Measurements from ENCODE around the gene MTSS2. TPM values are rescaled to one million over a fixed set of nuclear protein-coding genes. Genes with fewer than 3 reads are reported as not detected.

MTSS2 gene
- total and polyA plus RNA-seq, 2 of the 4 experiments (the other 2 are of a cell fraction) = 9.1 to 86.2 TPM

DNA sequence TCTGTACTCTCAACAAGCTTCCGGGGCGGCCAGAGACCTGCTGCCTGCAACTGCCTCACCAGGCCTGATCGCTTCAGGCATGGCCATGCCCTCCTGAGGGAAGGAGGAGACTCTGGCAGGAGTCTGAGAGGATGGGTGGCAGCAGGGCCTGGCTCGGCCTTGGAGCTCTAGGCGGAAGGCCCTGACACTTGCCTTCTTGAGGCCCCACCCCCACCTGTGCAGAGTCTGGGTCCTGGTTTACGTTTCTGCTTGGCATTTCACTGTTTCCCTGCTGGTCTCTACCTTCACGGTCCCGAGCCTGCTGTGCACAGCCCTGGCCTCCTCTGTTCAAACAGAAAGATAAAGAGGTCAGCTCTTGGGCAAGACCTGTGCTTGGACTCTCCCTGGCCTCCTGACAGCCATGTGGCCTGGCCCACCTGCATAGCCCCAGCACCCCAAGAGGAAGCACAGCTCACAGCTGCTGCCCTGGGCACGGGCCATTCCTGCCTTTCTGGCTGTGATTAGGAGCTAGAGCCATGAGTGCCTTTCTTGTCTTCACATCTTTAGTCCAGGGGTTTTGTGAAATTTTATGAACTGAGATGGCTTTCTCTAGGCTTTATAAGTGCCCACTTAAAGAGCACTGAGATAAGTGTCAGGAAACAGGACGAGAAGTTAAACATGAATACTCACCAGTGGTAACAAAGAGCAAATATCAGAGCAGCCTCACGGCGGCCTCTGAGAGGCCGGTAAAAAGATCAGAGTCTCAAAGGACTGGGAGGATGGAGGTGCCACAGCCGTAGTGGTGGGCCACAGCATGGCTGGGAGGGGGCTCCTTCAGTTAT lies 25.6 kb upstream of the MTSS2 start:
- H3K9me3 ChIP-seq (ENCODE audit: control insufficient read depth, insufficient read depth, low read length) = no peaks in the 10 kb centered on the region
- H2AK9ac ChIP-seq (replicated peaks; ENCODE audit: low read depth, low read length, poor library complexity) = peak overlapping the region; percentile 59
- CTCF ChIA-PET = no interaction called here
- in situ Hi-C loops (cut with MboI; ENCODE audit: low sequenced_read_pairs) (no loop called here), intact Hi-C loops (cut with micrococcal nuclease) (no loop called here), dilution Hi-C loops (cut with HindIII; ENCODE audit: low sequenced_read_pairs, unreplicated experiment) (no loop called here)
- peak overlapping the region; percentile 12; the same call in 1 of the 2 replicates for H2BK20ac ChIP-seq (ENCODE audit: low read depth, low read length)
- peaks cover 37% of the 10 kb centered on the region for H3K9me1 ChIP-seq (ENCODE audit: insufficient read depth, low read length)
- peak overlapping the region; percentile 13; the same call in 1 of the 2 replicates for H3K4ac ChIP-seq (ENCODE audit: low read depth, low read length)
- no peak overlapping the region for H2BK5ac ChIP-seq (ENCODE audit: low read depth, low read length, poor library complexity, severe bottlenecking)
- H2AFZ ChIP-seq (replicated peaks; ENCODE audit: low read length, poor library complexity) = no peak overlapping the region
- no peaks in the 10 kb centered on the region for H3K27me3 ChIP-seq (ENCODE audit: control insufficient read depth, insufficient read depth, low read length)
- H3K23ac ChIP-seq (ENCODE audit: low read depth, low read length) = no peak overlapping the region
- H4K91ac ChIP-seq (ENCODE audit: insufficient read depth, low read depth, low read length) = peak overlapping the region; percentile 4; the same call in 1 of the 2 replicates
- no peaks in the 10 kb centered on the region for H4K20me1 ChIP-seq (ENCODE audit: insufficient read depth, low read length)
- no peak overlapping the region for H3K27ac ChIP-seq (ENCODE audit: insufficient read depth, low read length)
- peak overlapping the region; percentile 18 for H2AK5ac ChIP-seq (ENCODE audit: low read depth, low read length)
- BruUV-seq (replicated peaks) = no TSS peak
- ATAC-seq (ENCODE audit: low read depth) (no peak), DNase-seq (no peak)
- no peak overlapping the region for H3K4me3 ChIP-seq (ENCODE audit: insufficient read depth, low read depth, low read length)
- H3K18ac ChIP-seq (ENCODE audit: low read depth, low read length) = no peak overlapping the region
- no peak overlapping the region; the same call in 1 of the 2 replicates for H3K14ac ChIP-seq (replicated peaks; ENCODE audit: low read depth, low read length)
- POLR2A ChIA-PET (ENCODE audit: unreplicated experiment) = no interaction called here
- peak overlapping the region; percentile 4; the same call in 1 of the 2 replicates for H2BK120ac ChIP-seq (ENCODE audit: low read depth, low read length)
- peaks cover 9 to 49% of the 10 kb centered on the region in 2 experiments for H3K79me1 ChIP-seq (ENCODE audit: low read depth in 1 of 2, low read length in 2 of 2)
- no peak overlapping the region for H3K4me2 ChIP-seq (ENCODE audit: low read depth, low read length)
- H3K36me3 ChIP-seq (ENCODE audit: control insufficient read depth, insufficient read depth, low read length) = no peaks in the 10 kb centered on the region
- no peak for TF ChIP-seq NFE2L2 (IDR thresholded peaks at IDR 0.05; ENCODE audit: low read depth, low read length)
- WGBS, 2 experiments (ENCODE audit: extremely low coverage in 2 of 2, insufficient read length in 1 of 2) = 83% methylated on average over 4 of the region's 14 CpGs; no CpG with 5 or more reads in 1 of the 2 experiments
- H3K56ac ChIP-seq (ENCODE audit: extremely low read depth, insufficient read depth, low read length) = no peak overlapping the region
- H3K9ac ChIP-seq (ENCODE audit: low read depth, low read length) = no peak overlapping the region
- 0 out of 3 replicates have a peak overlapping the region, but pooled peaks have one; percentile 7 for H2BK15ac ChIP-seq (ENCODE audit: low read depth, low read length)
- H4K8ac ChIP-seq (ENCODE audit: low read depth in 2 of 2, low read length in 2 of 2) = no peak overlapping the region
- peaks cover 40% of the 10 kb centered on the region for H3K4me1 ChIP-seq (ENCODE audit: control insufficient read depth, insufficient read depth, low read length)
- H4K5ac ChIP-seq (ENCODE audit: low read depth, low read length) = no peak overlapping the region

Data from IMR-90 (cell line).